Activated CD4-positive, alpha-beta T cell treated with anti-CD3 and anti-CD28 coated beads, Interleukin-2, amount 50 U/mL, for 24 hours (primary cell): Measurements from ENCODE around the gene ST3GAL2.

Source experiments
- DNase-seq, 2 donors: peaks; one replicate each; pipeline ENCODE4 v3.0.0-alpha.2; 2020; ENCODE audit warnings: low read depth in 1 of 2, low spot score in 1 of 2

Gene ST3GAL2, protein sequence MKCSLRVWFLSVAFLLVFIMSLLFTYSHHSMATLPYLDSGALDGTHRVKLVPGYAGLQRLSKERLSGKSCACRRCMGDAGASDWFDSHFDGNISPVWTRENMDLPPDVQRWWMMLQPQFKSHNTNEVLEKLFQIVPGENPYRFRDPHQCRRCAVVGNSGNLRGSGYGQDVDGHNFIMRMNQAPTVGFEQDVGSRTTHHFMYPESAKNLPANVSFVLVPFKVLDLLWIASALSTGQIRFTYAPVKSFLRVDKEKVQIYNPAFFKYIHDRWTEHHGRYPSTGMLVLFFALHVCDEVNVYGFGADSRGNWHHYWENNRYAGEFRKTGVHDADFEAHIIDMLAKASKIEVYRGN

DNA sequence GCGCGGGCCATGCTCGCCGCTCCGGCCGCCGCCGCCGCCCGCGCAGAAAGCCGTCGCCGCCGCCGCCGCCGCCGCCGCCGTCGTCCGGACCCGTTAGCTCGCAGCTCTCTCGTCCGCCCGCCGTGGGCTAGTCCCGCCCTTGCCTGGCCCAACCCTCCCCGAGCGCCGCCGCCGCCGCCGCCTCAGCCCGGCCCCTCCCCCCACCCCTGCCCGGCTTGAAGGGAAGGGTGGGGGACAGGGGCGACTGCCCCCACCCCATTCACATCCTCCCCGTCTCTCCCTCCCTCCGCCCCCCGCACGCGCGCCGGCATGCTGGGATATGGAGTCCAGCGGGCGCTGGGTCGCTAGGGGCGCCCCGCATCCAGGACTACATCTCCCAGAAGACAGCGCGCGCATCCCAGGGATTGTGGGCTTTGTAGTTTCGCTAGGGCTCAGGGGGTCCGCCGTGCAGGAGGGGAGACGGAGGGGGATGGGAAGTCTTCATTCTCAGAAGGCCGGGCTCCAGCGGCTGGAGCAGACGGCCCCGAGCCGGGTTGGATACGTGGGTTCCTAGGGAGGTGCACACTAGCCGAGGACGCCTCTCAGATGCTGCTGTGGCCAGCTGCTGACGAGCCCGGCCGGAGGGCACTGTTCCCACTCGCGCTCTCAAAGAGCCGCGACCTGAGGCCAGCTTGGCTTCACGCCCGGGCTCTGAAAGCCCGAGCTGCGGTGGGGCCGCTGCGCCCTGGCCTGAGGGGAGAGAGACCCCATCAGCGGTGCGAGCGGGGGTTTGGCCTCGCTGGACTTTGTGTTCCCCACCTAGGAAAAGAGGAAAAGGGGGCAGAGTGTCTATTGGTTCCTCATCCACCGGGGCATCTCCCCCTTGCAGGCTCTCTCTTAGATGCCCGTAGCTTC lies at the start of gene ST3GAL2:
TSS of gene ST3GAL2 (minus strand) at position 132 of the 894 bp plus-strand sequence. CDS start 40,570 bp downstream, outside the sequence.
- DNase-seq, result peak; percentile 85 to 88

DNA sequence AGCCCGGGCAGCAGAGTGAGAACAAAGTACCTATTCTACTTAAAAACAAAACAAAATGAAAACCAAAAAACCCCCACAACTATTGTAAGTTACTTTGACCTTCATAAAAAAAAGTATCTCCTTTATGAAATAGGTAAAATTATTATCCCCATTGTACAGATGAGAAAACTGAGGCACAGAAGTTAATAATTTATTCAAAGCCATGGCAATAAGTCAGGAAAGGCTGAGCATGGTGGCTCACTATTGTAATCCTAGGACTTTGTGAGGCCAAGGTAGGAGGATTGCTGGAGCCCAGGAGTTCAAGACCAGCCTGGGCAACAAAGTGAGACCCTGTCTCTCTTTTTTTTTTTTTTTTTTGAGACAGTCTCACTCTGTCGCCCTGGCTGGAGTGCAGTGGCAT lies 46.0 kb upstream of the ST3GAL2 start:
- no peak for DNase-seq

DNA sequence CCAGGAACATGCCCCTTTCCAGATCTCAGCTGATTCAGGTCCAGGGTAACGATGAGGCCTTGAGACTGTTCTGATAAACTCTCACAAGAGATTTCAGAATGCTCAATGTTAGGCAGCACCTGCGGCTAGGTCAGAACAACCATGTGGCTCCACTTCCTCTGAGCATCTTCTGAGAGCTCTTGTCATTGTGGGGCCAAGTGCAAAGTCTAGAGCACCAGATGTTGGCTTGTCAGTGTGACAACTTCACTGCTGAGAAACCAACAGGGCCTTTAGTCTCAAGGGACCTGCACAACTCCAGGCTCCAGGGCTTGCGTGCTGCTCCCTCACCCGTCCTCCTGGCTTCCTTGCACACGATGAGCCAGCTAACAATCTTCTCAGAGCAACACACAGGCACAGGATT lies 44.5 kb upstream of the ST3GAL2 start:
- no peak for DNase-seq

DNA sequence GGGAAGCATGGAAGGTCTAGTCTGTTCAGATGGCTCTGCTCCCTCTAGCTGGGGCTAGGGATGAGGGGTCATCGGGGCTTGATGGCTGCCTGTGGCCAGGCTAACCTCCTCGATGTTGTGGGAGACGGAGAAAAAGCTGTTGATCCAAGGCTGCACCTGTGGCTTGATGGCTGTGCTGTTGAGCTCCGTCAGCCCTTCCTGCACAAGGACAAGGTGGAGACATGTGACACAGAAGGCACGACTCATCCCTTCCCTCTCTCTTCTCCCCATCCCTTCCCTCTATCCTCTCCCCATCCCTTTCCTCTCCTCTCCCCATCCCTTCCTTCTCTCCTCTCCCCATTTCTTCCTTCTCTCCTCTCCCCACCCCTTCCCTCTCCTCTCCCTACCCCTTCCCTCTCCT lies 43.7 kb upstream of the ST3GAL2 start:
- DNase-seq, result no peak

DNA sequence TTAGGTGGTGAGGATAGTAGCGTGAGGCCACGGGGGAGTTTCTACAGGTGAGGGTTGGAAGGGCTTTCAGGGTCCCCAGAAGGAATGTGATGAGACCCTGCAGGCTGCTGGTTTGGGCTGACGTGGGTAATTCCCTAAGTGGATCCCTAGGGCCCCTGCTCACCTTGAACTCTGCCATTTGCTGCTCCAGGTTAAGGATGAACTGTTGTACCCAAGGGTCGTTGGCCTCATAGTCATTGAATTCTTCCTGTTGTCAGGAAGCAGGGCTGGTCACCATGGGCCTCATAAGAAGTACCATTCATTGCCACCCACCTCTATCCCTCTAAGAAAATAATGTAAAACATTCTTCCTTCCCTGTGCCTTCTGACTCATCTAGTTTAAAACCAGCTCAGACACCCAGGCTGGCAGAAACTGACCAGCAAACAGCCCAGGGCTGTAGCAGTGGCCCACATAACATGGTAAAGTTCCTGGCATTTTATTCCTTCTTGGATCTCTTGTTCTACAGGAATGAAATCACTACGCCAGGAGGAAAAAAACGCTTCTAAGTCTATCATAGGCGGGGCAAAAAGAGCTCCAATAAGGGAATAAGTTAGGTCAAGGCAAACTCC lies 43.1 kb upstream of the ST3GAL2 start:
- DNase-seq, result no peak

DNA sequence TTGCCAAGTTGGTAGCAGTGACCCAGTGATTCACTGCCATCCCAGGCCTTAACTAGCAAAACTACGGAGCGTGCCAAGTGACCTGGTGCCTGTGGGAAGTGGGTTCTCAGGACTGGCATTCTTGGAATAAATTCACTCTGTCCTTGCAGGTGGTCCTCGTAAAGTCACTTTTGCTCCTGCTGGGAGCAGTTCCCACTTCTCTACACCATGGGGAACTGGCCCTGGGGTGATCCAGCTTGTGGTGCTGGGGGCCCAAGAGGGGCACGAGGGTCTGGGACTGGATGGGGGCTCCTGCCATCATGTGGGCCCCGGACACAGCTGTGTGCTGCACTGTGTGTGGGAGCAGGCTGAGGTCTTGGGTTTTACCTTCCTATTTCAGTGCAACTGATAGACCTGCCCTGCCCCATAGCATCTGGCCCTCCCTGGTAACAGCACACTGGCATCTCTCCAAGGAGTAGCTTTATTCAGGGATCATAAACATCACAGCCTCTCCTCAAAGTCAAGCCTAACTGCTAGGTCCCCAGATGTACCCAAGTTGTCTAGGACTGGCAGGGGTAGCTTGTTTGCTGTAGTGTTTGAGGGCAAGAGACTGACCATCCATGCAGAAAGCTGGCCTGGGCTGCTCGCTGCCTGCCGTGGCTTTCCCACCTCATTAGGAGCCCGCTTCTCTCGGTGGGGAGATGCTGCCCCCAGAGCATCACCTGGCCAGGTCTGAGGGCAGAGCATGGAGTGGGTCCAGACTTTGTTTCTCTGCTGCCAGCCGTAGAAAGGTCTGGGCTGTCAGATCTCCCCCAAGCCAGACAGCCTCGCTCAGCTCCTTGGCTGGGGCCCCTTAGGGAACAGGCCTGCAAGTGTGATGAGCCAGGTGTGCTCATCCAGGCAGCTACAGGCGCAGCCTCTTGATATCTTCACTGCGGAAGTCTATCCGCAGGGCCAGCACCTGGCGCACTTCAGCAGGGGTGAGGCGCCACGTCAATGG lies 41.5 kb upstream of the ST3GAL2 start:
- DNase-seq, result no peak

DNA sequence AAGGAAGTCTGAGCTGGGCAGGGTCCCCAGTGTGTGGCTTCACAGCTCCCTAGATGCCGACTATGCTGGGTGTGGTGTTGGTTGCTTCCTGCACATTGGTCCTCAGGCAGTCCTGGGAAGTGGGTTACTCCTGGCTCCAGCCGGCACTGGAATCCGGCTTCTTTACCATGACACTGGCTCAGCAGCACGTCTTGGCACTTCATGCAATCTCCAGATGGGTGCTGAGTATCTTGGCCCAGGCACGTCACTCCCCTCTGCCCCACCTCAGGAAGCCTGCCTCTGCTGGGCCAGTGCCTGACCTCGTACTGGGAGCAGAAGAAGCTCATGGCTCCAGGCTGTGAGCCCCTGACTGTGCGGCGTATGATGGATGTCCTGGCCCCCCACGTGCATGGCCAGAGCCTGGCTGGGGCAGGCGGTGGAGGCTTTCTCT lies 40.0 kb upstream of the ST3GAL2 start:
- DNase-seq, result no peak

DNA sequence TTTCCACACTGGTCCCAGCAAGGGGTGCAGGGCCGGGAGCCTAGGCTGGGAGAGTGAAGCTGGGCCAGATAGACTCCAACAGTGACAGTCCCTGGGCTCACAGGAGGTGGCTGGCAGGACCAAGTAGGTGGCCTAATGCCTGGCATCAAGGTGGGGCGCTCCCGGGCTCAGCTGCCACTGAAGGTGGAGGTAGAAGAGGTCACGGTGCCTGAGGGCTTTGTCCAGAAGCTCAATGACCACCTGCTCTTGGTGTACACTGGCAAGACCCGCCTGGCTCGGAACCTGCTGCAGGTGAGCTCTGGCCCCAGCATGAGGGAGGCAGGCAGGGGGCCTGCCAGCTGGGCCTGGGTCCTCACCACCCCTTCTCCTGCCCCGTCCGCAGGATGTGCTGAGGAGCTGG lies 39.3 kb upstream of the ST3GAL2 start:
- no peak for DNase-seq

DNA sequence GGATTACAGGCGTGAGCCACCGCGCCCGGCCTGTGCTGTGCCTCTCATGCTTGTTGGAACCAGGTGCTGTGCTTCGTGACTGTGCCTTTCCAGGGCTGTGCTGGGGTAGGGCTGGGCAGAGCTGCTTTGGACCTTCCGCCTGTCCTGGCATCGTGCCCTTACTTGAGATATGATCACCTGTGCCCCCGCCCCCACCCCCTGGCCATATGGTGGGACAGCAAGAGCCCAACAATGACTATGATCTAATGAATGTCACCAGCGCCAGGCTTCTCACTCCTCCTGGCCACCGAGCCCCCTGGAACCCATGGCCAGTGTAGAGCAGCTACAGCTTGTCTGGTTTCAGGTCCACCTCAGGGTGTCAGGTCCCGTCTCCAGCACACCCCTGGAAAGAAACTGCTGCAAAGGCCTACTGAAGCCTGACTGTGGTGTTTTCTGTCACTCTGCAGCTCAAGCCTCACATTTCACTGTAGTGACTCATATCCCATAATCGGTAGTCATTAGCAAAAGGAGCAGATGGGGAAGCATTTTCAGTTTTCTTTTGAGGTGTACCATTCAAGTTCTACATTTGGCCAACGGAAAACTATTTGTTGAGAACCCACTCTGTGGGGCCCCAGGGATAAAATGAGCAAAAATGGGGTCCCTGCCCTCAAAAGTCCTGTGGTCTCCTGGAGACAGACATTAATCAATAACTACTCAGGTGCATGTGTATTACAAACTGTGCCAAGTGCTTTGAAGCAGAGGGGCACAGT lies 37.5 kb upstream of the ST3GAL2 start:
- peak; percentile 7 to 56 for DNase-seq

DNA sequence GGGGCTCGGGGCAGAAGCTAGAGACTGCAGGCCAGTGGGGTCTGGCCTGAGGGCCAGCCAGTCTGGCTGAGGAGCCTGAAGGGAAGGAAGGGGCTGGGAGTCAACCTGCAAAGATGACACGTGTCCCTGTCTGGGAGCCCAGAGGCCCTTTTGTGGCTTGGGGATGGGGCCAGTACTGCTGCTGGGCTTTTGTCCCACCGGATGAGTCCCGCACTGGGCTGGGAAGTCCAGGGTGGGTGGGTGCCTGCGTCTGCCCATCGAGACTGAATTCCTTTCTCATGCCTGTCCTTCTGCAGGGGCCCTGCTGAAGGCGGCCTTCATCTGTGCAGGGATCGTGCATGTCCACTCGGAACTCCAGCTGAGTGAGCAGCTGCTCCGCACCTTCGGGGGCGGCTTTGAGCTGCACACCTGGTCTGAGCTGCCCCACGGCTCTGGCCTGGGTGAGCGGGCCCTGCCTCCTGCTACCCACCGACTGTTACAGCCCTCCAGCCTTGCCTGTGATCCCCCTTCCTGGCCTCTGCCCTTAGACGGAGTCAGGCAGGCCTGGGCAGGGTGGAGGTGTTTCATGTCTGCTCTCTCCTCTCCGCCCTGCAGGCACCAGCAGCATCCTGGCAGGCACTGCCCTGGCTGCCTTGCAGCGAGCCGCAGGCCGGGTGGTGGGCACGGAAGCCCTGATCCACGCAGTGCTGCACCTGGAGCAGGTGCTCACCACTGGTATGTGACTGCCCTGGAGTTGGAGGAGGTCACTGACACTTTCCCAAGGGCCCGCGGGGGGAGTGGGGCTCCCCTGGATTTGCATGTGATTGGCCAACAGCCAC lies 36.4 kb upstream of the ST3GAL2 start:
- DNase-seq, result no peak

DNA sequence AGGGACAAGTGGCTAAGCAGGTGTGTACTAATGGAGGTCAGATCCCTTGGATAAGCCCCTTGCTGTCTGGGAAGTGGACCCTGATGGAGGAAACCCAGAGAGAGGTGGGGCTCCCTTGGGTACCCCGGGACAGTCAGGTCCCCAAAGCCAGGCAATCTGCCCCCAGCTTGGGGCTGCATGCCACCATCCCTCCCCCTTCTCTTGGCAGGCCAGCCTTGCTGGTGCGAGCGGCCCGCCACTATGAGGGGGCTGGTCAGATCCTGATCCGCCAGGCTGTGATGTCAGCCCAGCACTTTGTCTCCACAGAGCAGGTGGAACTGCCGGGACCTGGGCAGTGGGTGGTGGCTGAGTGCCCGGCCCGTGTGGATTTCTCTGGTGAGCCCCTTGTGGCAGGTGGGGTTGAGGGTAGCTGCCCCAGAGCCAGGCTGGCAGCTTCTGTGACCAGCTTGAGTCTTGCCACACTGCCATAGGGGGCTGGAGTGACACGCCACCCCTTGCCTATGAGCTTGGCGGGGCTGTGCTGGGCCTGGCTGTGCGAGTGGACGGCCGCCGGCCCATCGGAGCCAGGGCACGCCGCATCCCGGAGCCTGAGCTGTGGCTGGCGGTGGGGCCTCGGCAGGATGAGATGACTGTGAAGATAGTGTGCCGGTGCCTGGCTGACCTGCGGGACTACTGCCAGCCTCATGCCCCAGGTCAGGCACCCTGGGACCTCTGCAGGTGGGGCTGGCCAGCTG lies 35.6 kb upstream of the ST3GAL2 start:
- no peak for DNase-seq

DNA sequence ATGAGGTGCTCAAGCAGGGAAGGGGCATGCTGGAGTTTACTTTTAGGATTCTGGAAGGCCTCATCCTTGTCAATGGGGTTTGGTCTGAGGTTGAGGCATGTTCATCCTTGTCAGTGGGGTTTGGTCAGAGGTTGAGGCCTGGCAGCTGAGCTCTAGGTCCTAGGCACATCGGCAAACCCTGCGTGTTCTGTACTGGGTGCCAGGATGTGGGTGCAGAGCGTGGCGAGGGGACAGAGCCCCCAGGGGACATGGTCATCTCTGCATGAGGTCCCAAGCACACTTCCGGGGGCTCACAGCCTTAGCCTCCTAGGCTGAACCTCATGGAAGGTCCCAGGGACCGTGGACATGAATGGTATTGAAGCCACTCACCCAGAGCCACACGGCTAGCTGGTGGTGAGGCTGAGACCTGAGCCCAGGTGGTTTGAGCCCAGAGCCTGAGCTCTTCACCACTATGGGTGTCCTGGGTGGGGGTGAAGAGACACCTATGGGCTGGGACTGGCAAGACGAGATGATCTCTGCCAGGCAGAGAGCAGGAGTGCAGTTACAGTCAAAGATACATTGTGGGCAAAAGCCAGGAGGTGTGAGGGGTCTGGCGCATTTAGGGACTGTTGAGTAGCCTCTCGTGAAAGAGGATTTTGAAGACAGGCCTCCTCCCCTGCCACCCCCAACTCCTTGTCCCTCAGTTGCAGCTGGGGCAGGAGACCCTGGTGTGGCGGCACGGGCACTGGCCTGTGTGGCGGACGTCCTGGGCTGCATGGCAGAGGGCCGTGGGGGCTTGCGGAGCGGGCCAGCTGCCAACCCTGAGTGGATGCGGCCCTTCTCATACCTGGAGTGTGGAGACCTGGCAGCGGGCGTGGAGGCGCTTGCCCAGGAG lies 34.8 kb upstream of the ST3GAL2 start:
- no peak for DNase-seq

DNA sequence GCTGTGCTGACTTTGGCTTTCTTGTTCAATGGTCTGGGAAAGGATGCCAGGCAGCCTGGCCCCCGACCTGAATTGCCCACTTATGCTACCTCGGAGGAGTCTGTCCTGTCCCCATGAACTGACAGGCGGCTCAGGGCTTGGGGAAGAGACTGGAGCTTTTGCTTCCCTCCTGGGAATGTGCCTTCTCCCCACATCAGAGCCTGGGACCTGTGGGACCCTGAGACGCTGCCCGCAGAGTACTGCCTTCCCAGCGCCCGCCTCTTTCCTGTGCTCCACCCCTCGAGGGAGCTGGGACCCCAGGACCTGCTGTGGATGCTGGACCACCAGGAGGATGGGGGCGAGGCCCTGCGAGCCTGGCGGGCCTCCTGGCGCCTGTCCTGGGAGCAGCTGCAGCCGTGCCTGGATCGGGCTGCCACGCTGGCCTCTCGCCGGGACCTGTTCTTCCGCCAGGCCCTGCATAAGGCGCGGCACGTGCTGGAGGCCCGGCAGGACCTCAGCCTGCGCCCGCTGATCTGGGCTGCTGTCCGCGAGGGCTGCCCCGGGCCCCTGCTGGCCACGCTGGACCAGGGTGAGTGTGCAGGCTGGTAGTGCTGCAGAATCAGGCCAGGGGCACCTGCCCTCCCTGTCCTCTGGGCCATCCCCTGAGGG lies 34.0 kb upstream of the ST3GAL2 start:
- no peak for DNase-seq

DNA sequence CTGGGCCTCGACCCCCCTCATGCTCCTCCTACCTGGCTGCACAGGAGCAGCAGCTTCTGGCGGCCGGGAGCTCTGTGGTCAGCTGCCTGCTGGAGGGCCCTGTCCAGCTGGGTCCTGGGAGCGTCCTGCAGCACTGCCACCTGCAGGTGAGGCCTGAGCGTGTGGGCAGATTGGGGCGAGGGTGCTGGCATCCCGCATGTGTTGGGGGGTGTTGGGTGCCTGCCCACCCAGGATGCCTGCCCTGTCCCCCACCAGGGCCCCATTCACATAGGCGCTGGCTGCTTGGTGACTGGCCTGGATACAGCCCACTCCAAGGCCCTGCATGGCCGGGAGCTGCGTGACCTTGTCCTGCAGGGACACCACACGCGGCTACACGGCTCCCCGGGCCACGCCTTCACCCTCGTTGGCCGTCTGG lies 32.0 kb upstream of the ST3GAL2 start:
- DNase-seq, result no peak

DNA sequence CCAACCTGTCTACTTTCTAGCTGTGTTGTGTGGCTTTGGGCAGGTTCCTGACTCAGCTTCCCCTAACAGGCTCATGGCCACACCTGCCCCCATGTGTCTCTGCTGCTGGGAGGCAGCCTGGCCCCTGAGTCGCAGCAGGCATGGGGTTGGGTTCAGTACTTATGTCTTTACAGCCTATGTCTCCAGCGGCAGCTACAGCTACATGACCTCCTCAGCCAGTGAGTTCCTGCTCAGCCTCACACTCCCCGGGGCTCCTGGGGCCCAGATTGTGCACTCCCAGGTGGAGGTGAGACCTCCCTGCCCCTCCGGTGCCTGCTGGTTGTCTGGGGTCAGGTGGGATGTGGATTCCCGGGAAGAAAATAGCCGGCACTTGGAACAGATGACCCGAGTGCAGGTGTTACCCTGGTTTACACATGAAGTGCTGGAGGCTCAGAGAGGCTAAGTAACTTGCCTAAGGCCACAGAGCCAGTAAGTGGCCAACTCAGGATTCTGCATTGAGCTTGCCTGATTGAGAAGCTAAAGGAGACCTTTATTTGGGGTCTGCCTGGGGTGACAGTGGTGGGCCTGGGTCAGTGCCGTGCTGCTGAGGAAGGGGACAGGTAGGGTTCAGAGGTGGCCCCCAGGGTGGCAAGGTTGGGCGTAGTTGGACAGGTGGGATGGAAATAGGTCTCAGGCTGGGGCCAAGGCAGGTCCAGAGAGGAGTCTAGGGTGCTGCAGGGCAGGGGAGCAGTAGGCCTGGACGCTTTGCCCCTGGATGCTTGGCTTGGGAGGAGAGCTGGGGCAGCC lies 31.4 kb upstream of the ST3GAL2 start:
- DNase-seq, result no peak
